Smooth muscle cell (in vitro differentiated cells): Measurements from ENCODE around the gene NKX2-4. TPM values are rescaled to one million over a fixed set of nuclear protein-coding genes. Genes with fewer than 3 reads are reported as not detected.
A peak's percentile ranks its signal among the peaks of the same experiment; 100 is the strongest.

Experiments used
- DNase-seq: peaks from one replicate; lab custom pipeline; 2025; ENCODE audit not compliant: unreplicated experiment; lab: John Stamatoyannopoulos, UW
- H2AFZ ChIP-seq: fragments of 200-600 bp; sonication (generic); 2 replicates; pipeline ENCODE4 v1.6.0; 2016; ENCODE audit warnings: antibody characterized with exemption, low read depth, mild to moderate bottlenecking
- H3F3A ChIP-seq: fragments of 200-600 bp; sonication (generic); 2 replicates; pipeline ENCODE4 v1.6.0; 2017; ENCODE audit warnings: antibody characterized with exemption, low read depth
- H3K27ac ChIP-seq: fragments of 200-600 bp; sonication (generic); 2 replicates; pipeline ENCODE4 v1.5.1; 2016; ENCODE audit warnings: low read depth, mild to moderate bottlenecking
- H3K27me3 ChIP-seq: fragments of 200-600 bp; sonication (generic); 2 replicates; pipeline ENCODE4 v1.6.1; 2016; ENCODE audit warnings: low read depth, mild to moderate bottlenecking
- H3K36me3 ChIP-seq: fragments of 200-600 bp; sonication (generic); 2 replicates; pipeline ENCODE4 v1.5.1; 2016; ENCODE audit warnings: low read depth
- H3K4me1 ChIP-seq: fragments of 200-600 bp; sonication (generic); 2 replicates; pipeline ENCODE4 v1.5.1; 2016; ENCODE audit warnings: low read depth
- H3K4me2 ChIP-seq: fragments of 200-600 bp; sonication (generic); 2 replicates; pipeline ENCODE4 v1.6.0; 2016; ENCODE audit warnings: mild to moderate bottlenecking
- H3K4me3 ChIP-seq: fragments of 200-600 bp; sonication (generic); 2 replicates; pipeline ENCODE4 v1.5.1; 2016; ENCODE audit warnings: mild to moderate bottlenecking
- H3K79me2 ChIP-seq: fragments of 200-600 bp; sonication (generic); 2 replicates; pipeline ENCODE4 v1.6.0; 2016; ENCODE audit warnings: low read depth, mild to moderate bottlenecking
- H3K9ac ChIP-seq: fragments of 200-600 bp; sonication (generic); 2 replicates; pipeline ENCODE4 v1.6.0; 2016; ENCODE audit warnings: low read depth
- H3K9me3 ChIP-seq: fragments of 200-600 bp; sonication (generic); replicated peaks from 2 replicates; pipeline ENCODE4 v1.5.1; 2016; ENCODE audit warnings: low read depth
- H4K20me1 ChIP-seq: fragments of 200-600 bp; sonication (generic); 2 replicates; pipeline ENCODE4 v1.6.0; 2016; ENCODE audit warnings: low read depth
- WGBS: methylation state at CpG from one replicate; pipeline ENCODE4 v1.1.7; 2016; ENCODE audit warnings: low lambda C conversion rate; 5-methylcytosine and 5-hydroxymethylcytosine counted together
- polyA plus RNA-seq: library from polyadenylated mRNA; unstranded; fragments of >200 nt; fragmentation: Nextera tagmentation; extraction: Ambion mirVana; gene quantifications from 2 replicates; pipeline ENCODE4 v1.2.1, GENCODE V29; 2016
- total RNA-seq: library from RNA; depleted of rRNA; stranded (reverse); fragments of >200 nt; gene quantifications from 2 replicates; pipeline ENCODE4 v1.2.3, GENCODE V29; 2014
- TF ChIP-seq, protein P1 (sequence below): fragments of 200-600 bp; sonication (generic); IDR thresholded peaks from 2 replicates; pipeline ENCODE4 v1.5.1; 2017; ENCODE audit warnings: borderline replicate concordance, mild to moderate bottlenecking, antibody characterized with exemption; ENCODE audit not compliant: insufficient read depth, poor library complexity, severe bottlenecking

The NKX2-4 gene
- total and polyA plus RNA-seq, 2 experiments from 2014 or later = not detected

DNA sequence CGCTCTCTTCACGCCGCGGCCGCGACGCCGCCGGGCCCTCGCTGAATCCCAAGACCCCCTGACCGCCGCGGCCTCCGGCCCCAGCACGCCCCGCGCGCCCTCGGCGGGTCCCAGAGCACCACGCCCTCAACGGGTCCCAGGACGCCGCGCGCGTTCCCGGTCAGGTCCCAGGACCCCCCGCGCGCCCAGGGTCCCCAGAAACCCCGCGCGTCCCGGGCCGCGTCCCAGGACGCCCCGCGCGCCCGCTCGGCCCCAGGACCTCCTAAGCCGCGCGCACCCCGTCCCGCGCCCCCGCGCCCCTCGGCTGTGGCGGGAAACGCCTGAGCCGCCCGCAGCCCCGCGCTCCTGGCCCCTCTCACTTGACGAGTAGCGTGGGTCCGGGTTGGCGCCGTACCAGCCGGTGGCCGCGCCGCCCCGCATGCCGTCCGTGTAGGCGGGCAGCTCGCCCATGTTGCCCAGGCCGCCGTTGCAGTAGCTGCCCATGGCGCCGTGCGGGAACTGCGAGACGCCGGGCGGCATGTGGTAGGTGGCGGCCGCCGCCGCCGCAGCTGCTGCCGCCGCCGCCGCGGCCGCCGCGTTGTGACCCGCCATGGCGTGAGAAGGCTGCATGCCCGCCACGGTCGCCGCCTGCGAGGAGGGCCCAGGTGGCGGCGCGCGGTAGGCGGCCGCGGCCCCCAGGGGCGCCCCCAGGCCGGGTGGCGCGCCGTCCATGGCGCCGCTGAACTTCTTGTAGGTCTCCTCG lies 556 bp downstream of the NKX2-4 start:
- no peaks in the 10 kb centered on the region for H3K36me3 ChIP-seq
- peaks cover 4% of the 10 kb centered on the region for H3K4me1 ChIP-seq
- 4% methylated on average over 66 of the region's 116 CpGs for WGBS
- H3K4me3 ChIP-seq = no peak overlapping the region
- H3K27ac ChIP-seq = no peak overlapping the region
- no peak overlapping the region for H3K9ac ChIP-seq
- no peak for DNase-seq
- no peaks in the 10 kb centered on the region for H3K9me3 ChIP-seq
- H3K79me2 ChIP-seq = no peaks in the 10 kb centered on the region
- H4K20me1 ChIP-seq = peaks cover 13% of the 10 kb centered on the region
- no peak overlapping the region for H2AFZ ChIP-seq
- H3K27me3 ChIP-seq = peaks cover 100% of the 10 kb centered on the region
- H3F3A ChIP-seq = peaks cover 2% of the 10 kb centered on the region
- TF ChIP-seq, protein P1, sequence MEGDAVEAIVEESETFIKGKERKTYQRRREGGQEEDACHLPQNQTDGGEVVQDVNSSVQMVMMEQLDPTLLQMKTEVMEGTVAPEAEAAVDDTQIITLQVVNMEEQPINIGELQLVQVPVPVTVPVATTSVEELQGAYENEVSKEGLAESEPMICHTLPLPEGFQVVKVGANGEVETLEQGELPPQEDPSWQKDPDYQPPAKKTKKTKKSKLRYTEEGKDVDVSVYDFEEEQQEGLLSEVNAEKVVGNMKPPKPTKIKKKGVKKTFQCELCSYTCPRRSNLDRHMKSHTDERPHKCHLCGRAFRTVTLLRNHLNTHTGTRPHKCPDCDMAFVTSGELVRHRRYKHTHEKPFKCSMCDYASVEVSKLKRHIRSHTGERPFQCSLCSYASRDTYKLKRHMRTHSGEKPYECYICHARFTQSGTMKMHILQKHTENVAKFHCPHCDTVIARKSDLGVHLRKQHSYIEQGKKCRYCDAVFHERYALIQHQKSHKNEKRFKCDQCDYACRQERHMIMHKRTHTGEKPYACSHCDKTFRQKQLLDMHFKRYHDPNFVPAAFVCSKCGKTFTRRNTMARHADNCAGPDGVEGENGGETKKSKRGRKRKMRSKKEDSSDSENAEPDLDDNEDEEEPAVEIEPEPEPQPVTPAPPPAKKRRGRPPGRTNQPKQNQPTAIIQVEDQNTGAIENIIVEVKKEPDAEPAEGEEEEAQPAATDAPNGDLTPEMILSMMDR = no peak
- H3K4me2 ChIP-seq = peak overlapping the region; percentile 71

DNA sequence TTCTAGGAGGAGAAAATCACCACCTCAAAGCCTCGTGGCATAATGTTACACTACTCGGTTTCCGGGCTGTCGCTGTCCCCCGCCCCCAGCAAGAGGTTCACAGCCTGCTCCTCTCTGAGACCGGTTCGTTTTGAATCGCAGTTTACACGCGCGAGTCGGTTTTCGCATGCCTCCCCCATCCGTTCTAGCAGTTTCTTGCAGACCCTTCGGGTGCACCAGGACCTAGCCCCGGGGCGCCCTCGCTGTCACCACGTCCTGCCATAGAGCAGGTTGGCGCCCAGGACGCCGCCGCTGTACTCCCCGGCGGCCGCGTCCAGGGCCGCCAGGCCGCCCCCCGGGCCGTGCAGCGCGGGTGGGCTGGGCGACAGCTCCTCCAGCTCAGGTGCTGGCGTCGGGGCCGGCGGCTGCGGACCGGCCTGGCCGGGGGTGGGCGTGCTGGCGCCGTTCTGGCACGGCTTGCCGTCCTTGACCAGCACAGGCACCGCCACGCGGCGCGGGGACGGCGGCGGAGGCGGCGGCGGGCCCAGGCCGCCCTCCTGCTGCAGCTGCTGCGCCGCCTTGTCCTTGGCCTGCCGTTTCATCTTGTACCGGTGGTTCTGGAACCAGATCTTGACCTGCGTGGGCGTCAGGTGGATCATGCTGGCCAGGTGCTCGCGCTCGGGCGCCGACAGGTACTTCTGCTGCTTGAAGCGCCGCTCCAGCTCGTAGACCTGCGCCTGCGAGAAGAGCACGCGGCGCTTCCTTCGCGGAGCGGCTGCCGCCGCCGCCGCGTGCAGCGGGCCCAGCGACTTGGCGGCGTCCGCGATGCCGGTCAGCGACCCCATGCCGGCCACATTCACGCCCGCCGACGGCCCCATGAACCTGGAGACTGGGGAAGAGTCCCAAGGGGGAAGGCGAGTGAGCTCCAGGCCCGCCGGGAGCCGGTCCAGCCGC lies 1.4 kb downstream of the NKX2-4 start:
- H4K20me1 ChIP-seq = peaks cover 21% of the 10 kb centered on the region
- H3K27me3 ChIP-seq = peaks cover 100% of the 10 kb centered on the region
- no peaks in the 10 kb centered on the region for H3K79me2 ChIP-seq
- H3K4me1 ChIP-seq = peaks cover 6% of the 10 kb centered on the region
- no peaks in the 10 kb centered on the region for H3K9me3 ChIP-seq
- no peak overlapping the region for H3K4me3 ChIP-seq
- no peak overlapping the region for H3K9ac ChIP-seq
- no peak for DNase-seq
- H3K27ac ChIP-seq = no peak overlapping the region
- peak overlapping the region; percentile 46 for H2AFZ ChIP-seq
- H3K4me2 ChIP-seq = peak overlapping the region; percentile 71
- TF ChIP-seq, protein P1 = no peak
- WGBS = 3% methylated on average over 100 of the region's 103 CpGs
- H3F3A ChIP-seq = peaks cover 2% of the 10 kb centered on the region
- no peaks in the 10 kb centered on the region for H3K36me3 ChIP-seq

DNA sequence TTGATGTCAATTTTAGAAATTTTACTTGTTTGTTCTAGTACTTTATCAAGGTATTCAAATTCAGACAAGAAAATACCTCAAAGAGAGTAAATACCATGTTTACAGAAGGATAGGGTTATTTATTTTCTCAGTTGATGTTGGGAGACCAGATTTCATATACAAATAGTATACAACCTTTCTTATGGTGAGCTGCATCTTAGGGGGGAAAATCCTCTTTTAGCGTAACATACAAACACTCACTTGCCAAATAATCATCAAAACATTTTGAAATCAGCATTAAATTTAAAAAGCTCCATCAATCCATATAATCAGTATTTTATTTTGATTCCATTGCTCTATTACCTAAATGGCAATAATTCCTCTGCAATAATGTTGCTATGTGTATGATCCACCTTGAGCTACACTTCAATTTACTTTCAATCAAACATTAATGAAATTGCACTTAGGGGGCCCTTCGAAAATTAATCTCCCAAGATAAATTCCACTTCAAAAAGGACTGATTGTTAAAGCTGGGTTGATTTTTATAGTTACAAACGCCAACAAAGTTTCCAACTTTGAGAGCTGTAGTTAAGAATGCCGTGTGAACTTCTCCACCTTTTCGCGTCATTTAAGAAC lies 2.2 kb downstream of the NKX2-4 start:
- peaks cover 6% of the 10 kb centered on the region for H3K4me1 ChIP-seq
- no peaks in the 10 kb centered on the region for H3K36me3 ChIP-seq
- H3K9me3 ChIP-seq = no peaks in the 10 kb centered on the region
- H3K27me3 ChIP-seq = peaks cover 100% of the 10 kb centered on the region
- no peak overlapping the region for H2AFZ ChIP-seq
- H3K27ac ChIP-seq = no peak overlapping the region
- no peaks in the 10 kb centered on the region for H3K79me2 ChIP-seq
- peaks cover 29% of the 10 kb centered on the region for H4K20me1 ChIP-seq
- TF ChIP-seq, protein P1 = no peak
- no peak overlapping the region for H3K9ac ChIP-seq
- 14% methylated on average over 6 of the region's 6 CpGs for WGBS
- H3K4me2 ChIP-seq = peak overlapping the region; percentile 71
- no peak for DNase-seq
- peaks cover 2% of the 10 kb centered on the region for H3F3A ChIP-seq
- no peak overlapping the region for H3K4me3 ChIP-seq
